HEK293 (cell line): ENCODE measurements around the gene TRABD.

Experiments used
- CTCF ChIA-PET: fragments of 350-600 bp; formaldehyde crosslinking; extraction: SDS; loops from one replicate; lab custom pipeline; 2021; ENCODE audit warnings: antibody characterized with exemption; lab: Yijun Ruan, JAX
- POLR2A ChIA-PET: fragments of 300-600 bp; formaldehyde crosslinking; extraction: SDS; loops from one replicate; lab custom pipeline; 2020; ENCODE audit warnings: antibody characterized with exemption, inconsistent platforms; lab: Yijun Ruan, JAX
- H3K27ac ChIP-seq: fragments of 200-500 bp; sonication (Bioruptor generic); 2 replicates; pipeline ENCODE4 v1.5.1; 2014; ENCODE audit warnings: low read depth, low read length, control low read depth, inconsistent platforms; ENCODE audit errors: extremely low read depth
- H3K36me3 ChIP-seq, 2 experiments: fragments of 200-500 bp in 1 of 2; sonication (Bioruptor generic) in 1 of 2; 1 replicate in 1 of 2; 2 replicates in 1 of 2; pipeline ENCODE4 v1.5.1; 2014 to 2017; ENCODE audit warnings: inconsistent platforms in 2 of 2, low read length in 2 of 2; ENCODE audit not compliant: control insufficient read depth in 2 of 2, insufficient read depth in 1 of 2
- H3K4me1 ChIP-seq: fragments of 200-500 bp; sonication (Bioruptor generic); 2 replicates; pipeline ENCODE4 v1.5.1; 2014; ENCODE audit warnings: mild to moderate bottlenecking, low read length, inconsistent platforms; ENCODE audit not compliant: control insufficient read depth, insufficient read depth
- H3K4me3 ChIP-seq: 2 replicates; pipeline ENCODE4 v1.5.1; 2011; ENCODE audit warnings: low read depth, mild to moderate bottlenecking, control low read depth, low read length, moderate library complexity
- H3K9me3 ChIP-seq: fragments of 200-500 bp; sonication (Bioruptor generic); 2 replicates; pipeline ENCODE4 v1.5.1; 2014; ENCODE audit warnings: low read depth, low read length, inconsistent platforms; ENCODE audit not compliant: control insufficient read depth, insufficient read depth
- AEBP2 ChIP-seq: fragments of 450-650 bp; formaldehyde crosslinking; IDR thresholded peaks from 2 replicates; pipeline ENCODE4 v1.5.1; 2016; ENCODE audit warnings: missing biosample characterization, missing genetic modification characterization, borderline replicate concordance
- BCL6B ChIP-seq: fragments of 450-650 bp; formaldehyde crosslinking; IDR thresholded peaks from 2 replicates; pipeline ENCODE4 v1.5.1; 2017; ENCODE audit warnings: missing biosample characterization, missing genetic modification characterization
- GLIS2 ChIP-seq: fragments of 450-650 bp; formaldehyde crosslinking; IDR thresholded peaks from 2 replicates; pipeline ENCODE4 v1.5.1; 2016; ENCODE audit warnings: missing biosample characterization, missing genetic modification characterization
- KLF1 ChIP-seq: fragments of 450-650 bp; formaldehyde crosslinking; IDR thresholded peaks from 2 replicates; pipeline ENCODE4 v1.5.1; 2016; ENCODE audit warnings: missing biosample characterization, missing genetic modification characterization
- MZF1 ChIP-seq: fragments of 450-650 bp; formaldehyde crosslinking; IDR thresholded peaks from 2 replicates; pipeline ENCODE4 v1.5.1; 2017; ENCODE audit warnings: missing biosample characterization, missing genetic modification characterization, borderline replicate concordance
- PRDM2 ChIP-seq: fragments of 450-650 bp; formaldehyde crosslinking; IDR thresholded peaks from 2 replicates; pipeline ENCODE4 v1.5.1; 2016; ENCODE audit warnings: missing biosample characterization, missing genetic modification characterization, borderline replicate concordance
- SALL2 ChIP-seq: fragments of 450-650 bp; formaldehyde crosslinking; IDR thresholded peaks from 2 replicates; pipeline ENCODE4 v1.5.0; 2017; ENCODE audit warnings: missing biosample characterization, mild to moderate bottlenecking, missing genetic modification characterization, borderline replicate concordance
- ZBTB6 ChIP-seq: fragments of 450-650 bp; formaldehyde crosslinking; IDR thresholded peaks from 2 replicates; pipeline ENCODE4 v1.5.1; 2017; ENCODE audit warnings: missing biosample characterization, missing genetic modification characterization
- ZNF132 ChIP-seq: fragments of 450-650 bp; formaldehyde crosslinking; IDR thresholded peaks from 2 replicates; pipeline ENCODE4 v1.5.1; 2017; ENCODE audit warnings: missing biosample characterization, missing genetic modification characterization, borderline replicate concordance
- ZNF248 ChIP-seq: fragments of 450-650 bp; formaldehyde crosslinking; IDR thresholded peaks from 2 replicates; pipeline ENCODE4 v1.5.1; 2017; ENCODE audit warnings: missing biosample characterization, missing genetic modification characterization
- ZNF449 ChIP-seq: fragments of 450-650 bp; formaldehyde crosslinking; IDR thresholded peaks from 2 replicates; pipeline ENCODE4 v1.5.1; 2017; ENCODE audit warnings: missing biosample characterization, mild to moderate bottlenecking, missing genetic modification characterization, moderate library complexity
- ZNF518A ChIP-seq: fragments of 450-650 bp; formaldehyde crosslinking; conservative IDR thresholded peaks from 2 replicates; pipeline ENCODE4 v1.5.1; 2016; ENCODE audit warnings: low read depth, missing biosample characterization, missing genetic modification characterization
- ZNF555 ChIP-seq: fragments of 450-650 bp; formaldehyde crosslinking; conservative IDR thresholded peaks from 2 replicates; pipeline ENCODE4 v1.5.1; 2017; ENCODE audit warnings: missing biosample characterization, mild to moderate bottlenecking, missing genetic modification characterization, inconsistent platforms
- ZNF777 ChIP-seq: fragments of 450-650 bp; formaldehyde crosslinking; IDR thresholded peaks from 2 replicates; pipeline ENCODE4 v1.5.1; 2017; ENCODE audit warnings: missing biosample characterization, missing genetic modification characterization, borderline replicate concordance
- ZNF791 ChIP-seq: fragments of 450-650 bp; formaldehyde crosslinking; IDR thresholded peaks from 2 replicates; pipeline ENCODE4 v1.5.1; 2016; ENCODE audit warnings: missing biosample characterization, missing genetic modification characterization

Gene TRABD

GRCh38 chr22:50192436-50193204 is 6.9 kb downstream of the TRABD start:
- H3K4me1 ChIP-seq = peaks cover 26% of the 10 kb centered on the region
- H3K36me3 ChIP-seq = peaks cover 9 to 75% of the 10 kb centered on the region in 2 experiments; a peak in 2 of 3 replicates
- H3K27ac ChIP-seq = 0 out of 2 replicates have a peak overlapping the region, but pooled peaks have one; percentile 8
- ChIA-PET CTCF (interaction anchor here (0.7 kb wide), 1 partner anchor 291 kb away, joined by 3 read pairs; no protein-coding TSS in a partner anchor), POLR2A (no interaction called here)
- no peak overlapping the region for H3K4me3 ChIP-seq
- no peaks in the 10 kb centered on the region for H3K9me3 ChIP-seq
- TF ChIP-seq SALL2 (tag by site-specific recombination) = no peak
- 0 out of 2 replicates have a peak, but pooled peaks have one; percentile 15 for TF ChIP-seq KLF1 (tag by site-specific recombination)
- TF ChIP-seq ZNF132 (tag by site-specific recombination) = no peak
- TF ChIP-seq GLIS2 (tag by site-specific recombination) = 0 out of 2 replicates have a peak, but pooled peaks have one; percentile 16
- peak; percentile 93 for TF ChIP-seq ZNF449 (tag by site-specific recombination)

GRCh38 chr22:50193621-50194020 is 7.9 kb downstream of the TRABD start:
- H3K4me3 ChIP-seq = no peak overlapping the region
- POLR2A ChIA-PET = interaction anchor here (1.1 kb wide), 1 partner anchor 12 kb away, joined by 3 read pairs; no protein-coding TSS in a partner anchor
- peak overlapping the region; percentile 11; the same call in 1 of the 2 replicates for H3K27ac ChIP-seq
- peaks cover 22% of the 10 kb centered on the region for H3K4me1 ChIP-seq
- no peaks in the 10 kb centered on the region for H3K9me3 ChIP-seq
- H3K36me3 ChIP-seq = peaks cover 9 to 80% of the 10 kb centered on the region in 2 experiments; a peak in 2 of 3 replicates
- CTCF ChIA-PET = no interaction called here
- TF ChIP-seq BCL6B (no peak), AEBP2 (no peak), ZNF791 (no peak), ZNF555 (tag by site-specific recombination) (no peak), PRDM2 (tag by site-specific recombination) (no peak), ZNF248 (tag by site-specific recombination) (no peak), MZF1 (tag by site-specific recombination) (no peak), ZBTB6 (tag by site-specific recombination) (no peak), ZNF777 (tag by site-specific recombination) (no peak), ZNF518A (tag by site-specific recombination) (no peak)
